Transverse colon (tissue), 4 donors: ENCODE results near the gene DNAJC1.

Source experiments
- POLR2A ChIP-seq: fragments of 450-650 bp; IDR thresholded peaks from one replicate; pipeline ENCODE4 v1.6.1; 2016; ENCODE audit warnings: antibody characterized with exemption, mild to moderate bottlenecking, moderate library complexity
- POLR2AphosphoS5 ChIP-seq, 3 donors: sonication (generic); formaldehyde crosslinking; IDR thresholded peaks; one replicate each; pipeline ENCODE4 v1.6.1; 2016; ENCODE audit warnings: antibody characterized with exemption in 3 of 3
- TF ChIP-seq, protein P1 (sequence below), 5 experiments: fragments of 200-600 bp in 3 of 5; fragments of 450-650 bp in 2 of 5; sonication (generic) in 3 of 5; IDR thresholded peaks; 1 replicate in 2 of 5; 2 replicates in 3 of 5; pipeline ENCODE4 v1.5.1; 2016 to 2017; ENCODE audit warnings: antibody characterized with exemption in 5 of 5, inconsistent platforms in 3 of 5, mild to moderate bottlenecking in 2 of 5, moderate library complexity in 1 of 5

DNA sequence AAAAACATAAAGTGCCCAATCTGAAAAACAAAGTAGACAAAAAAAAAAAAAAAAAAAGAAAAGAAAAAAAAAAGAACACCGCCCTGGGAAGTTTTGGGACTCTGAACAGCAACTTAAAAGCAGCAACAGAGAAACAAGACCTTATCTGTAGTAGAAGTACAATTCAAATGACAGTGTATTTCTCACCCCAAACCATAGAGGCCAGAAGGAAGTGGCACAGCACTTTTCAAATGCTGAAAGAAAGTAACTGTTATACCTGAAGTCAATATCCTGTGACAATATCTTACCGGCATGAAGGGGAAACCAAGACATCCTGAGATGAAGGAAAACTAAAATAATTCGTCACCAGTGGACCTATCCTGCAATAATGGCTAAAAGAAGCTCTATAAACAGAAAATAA lies 112.1 kb downstream of the DNAJC1 start:
- no peak for TF ChIP-seq POLR2A
- TF ChIP-seq, protein P1, sequence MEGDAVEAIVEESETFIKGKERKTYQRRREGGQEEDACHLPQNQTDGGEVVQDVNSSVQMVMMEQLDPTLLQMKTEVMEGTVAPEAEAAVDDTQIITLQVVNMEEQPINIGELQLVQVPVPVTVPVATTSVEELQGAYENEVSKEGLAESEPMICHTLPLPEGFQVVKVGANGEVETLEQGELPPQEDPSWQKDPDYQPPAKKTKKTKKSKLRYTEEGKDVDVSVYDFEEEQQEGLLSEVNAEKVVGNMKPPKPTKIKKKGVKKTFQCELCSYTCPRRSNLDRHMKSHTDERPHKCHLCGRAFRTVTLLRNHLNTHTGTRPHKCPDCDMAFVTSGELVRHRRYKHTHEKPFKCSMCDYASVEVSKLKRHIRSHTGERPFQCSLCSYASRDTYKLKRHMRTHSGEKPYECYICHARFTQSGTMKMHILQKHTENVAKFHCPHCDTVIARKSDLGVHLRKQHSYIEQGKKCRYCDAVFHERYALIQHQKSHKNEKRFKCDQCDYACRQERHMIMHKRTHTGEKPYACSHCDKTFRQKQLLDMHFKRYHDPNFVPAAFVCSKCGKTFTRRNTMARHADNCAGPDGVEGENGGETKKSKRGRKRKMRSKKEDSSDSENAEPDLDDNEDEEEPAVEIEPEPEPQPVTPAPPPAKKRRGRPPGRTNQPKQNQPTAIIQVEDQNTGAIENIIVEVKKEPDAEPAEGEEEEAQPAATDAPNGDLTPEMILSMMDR (IDR thresholded peaks at IDR 0.05) = no peak
- no peak for TF ChIP-seq POLR2AphosphoS5 (IDR thresholded peaks at IDR 0.05)
